Activated CD4-positive, alpha-beta memory T cell treated with anti-CD3 and anti-CD28 coated beads, Interleukin-2, amount 10 ng/mL, durations not matched to agents 7 days and 5 days (primary cell): ENCODE measurements around the gene SMIM28. TPM values are rescaled to one million over a fixed set of nuclear protein-coding genes. Genes with fewer than 3 reads are reported as not detected.

Experiments
- CTCF ChIA-PET: fragments of 350-600 bp; sonication (Branson Sonifier 250); formaldehyde crosslinking; loops from one replicate; lab custom pipeline; 2021; ENCODE audit warnings: antibody characterized with exemption, inconsistent platforms; lab: Charles Lee
- POLR2A ChIA-PET: fragments of 350-600 bp; sonication (Branson Sonifier 250); formaldehyde crosslinking; loops from one replicate; lab custom pipeline; 2021; ENCODE audit warnings: antibody characterized with exemption; lab: Charles Lee
- DNase-seq: peaks from one replicate; pipeline ENCODE4 v3.0.0-alpha.2; 2020
- H3K27ac Mint-ChIP-seq: one replicate; pipeline ENCODE4 v1.8.0; 2021; ENCODE audit warnings: mild to moderate bottlenecking, mixed read lengths
- H3K27me3 Mint-ChIP-seq: one replicate; pipeline ENCODE4 v1.8.0; 2021; ENCODE audit warnings: mixed read lengths
- H3K36me3 Mint-ChIP-seq: one replicate; pipeline ENCODE4 v1.8.0; 2021; ENCODE audit warnings: low read depth, mixed read lengths
- H3K4me1 Mint-ChIP-seq: one replicate; pipeline ENCODE4 v1.8.0; 2021; ENCODE audit warnings: mixed read lengths
- H3K4me3 Mint-ChIP-seq: one replicate; pipeline ENCODE4 v1.8.0; 2021; ENCODE audit warnings: mild to moderate bottlenecking, mixed read lengths
- H3K9me3 Mint-ChIP-seq: one replicate; pipeline ENCODE4 v1.8.0; 2021; ENCODE audit warnings: mixed read lengths
- total RNA-seq, 2 experiments: library from RNA; stranded (reverse); gene quantifications; one replicate each; pipeline ENCODE4 v1.2.3, GENCODE V29; 2021

The SMIM28 gene
- total RNA-seq, 2 experiments from 2014 or later: not detected

GRCh38 chr6:138430361-138431145, 52.8 kb downstream of the SMIM28 start:
- Mint-ChIP-seq H3K9me3 (no peaks in the 10 kb centered on the region), H3K4me3 (no peak overlapping the region), H3K27ac (no peak overlapping the region), H3K27me3 (peaks cover 2% of the 10 kb centered on the region), H3K36me3 (no peaks in the 10 kb centered on the region), H3K4me1 (no peaks in the 10 kb centered on the region)
- POLR2A ChIA-PET: interaction anchor here (1.1 kb wide), 1 partner anchor 25 kb away, joined by 4 read pairs; no protein-coding TSS in a partner anchor
- CTCF ChIA-PET: interaction anchor here (1.1 to 8.6 kb wide), 7 partner anchors 69 to 336 kb away, joined by 3 to 91 read pairs (median 3); partner anchors contain the start of gene NHSL1
- no peak for DNase-seq

GRCh38 chr6:138431256-138432062, 53.8 kb downstream of the SMIM28 start:
- no peak for DNase-seq
- H3K27me3 Mint-ChIP-seq: peaks cover 2% of the 10 kb centered on the region
- H3K4me3 Mint-ChIP-seq: no peak overlapping the region
- no peaks in the 10 kb centered on the region for H3K36me3 Mint-ChIP-seq
- ChIA-PET CTCF (interaction anchor here (1.1 to 8.6 kb wide), 6 partner anchors 68 to 335 kb away, joined by 3 to 91 read pairs (median 4); partner anchors contain the start of gene NHSL1), POLR2A (interaction anchor here (1.1 kb wide), 1 partner anchor 24 kb away, joined by 4 read pairs; no protein-coding TSS in a partner anchor)
- no peaks in the 10 kb centered on the region for H3K9me3 Mint-ChIP-seq
- H3K4me1 Mint-ChIP-seq: no peaks in the 10 kb centered on the region
- H3K27ac Mint-ChIP-seq: no peak overlapping the region

- CTCF ChIA-PET: interaction anchor here (1.2 kb wide), 1 partner anchor 77 kb away, joined by 5 read pairs; no protein-coding TSS in a partner anchor
Measured at GRCh38 chr6:138432063-138432356, 54.3 kb downstream of the SMIM28 start.

More at GRCh38 chr6:138432063-138432356, 54.3 kb downstream of the SMIM28 start:
- Mint-ChIP-seq H3K36me3 (no peaks in the 10 kb centered on the region), H3K9me3 (no peaks in the 10 kb centered on the region), H3K4me1 (no peaks in the 10 kb centered on the region), H3K27me3 (peaks cover 2% of the 10 kb centered on the region), H3K27ac (no peak overlapping the region), H3K4me3 (no peak overlapping the region)
- no peak for DNase-seq
- POLR2A ChIA-PET: no interaction called here

Other genes with a start within 250 kb of the SMIM28 start
- under 1 TPM; 0.50 to 0.55 TPM for gene ARFGEF3, start 216.0 kb upstream of the SMIM28 start, total RNA-seq
- gene PBOV1, start 159.4 kb upstream of the SMIM28 start, total RNA-seq: not detected
- gene HEBP2, start 26.3 kb downstream of the SMIM28 start, total RNA-seq: 10 to 100 TPM; 69.5 to 70.3 TPM
- 1 to 10 TPM; 1.0 to 1.4 TPM for gene NHSL1, start 121.6 kb downstream of the SMIM28 start, total RNA-seq